Iris pigment epithelial cell (primary cell): Measurements from ENCODE around the gene NTM.
"Not testable (repeated sequence)": the region's sequence is repeated elsewhere in the genome, so short reads cannot be mapped to it uniquely, and the experiment has no call there.

Experiments used
- DNase-seq: peaks from one replicate; pipeline ENCODE4 v3.0.0-alpha.2; 2011; ENCODE audit warnings: low read depth

Gene NTM

GRCh38 chr11:131894615-131895544 is 524.5 kb downstream of the NTM start:
- DNase-seq: no peak

GRCh38 chr11:131895865-131896264 is 525.5 kb downstream of the NTM start:
- DNase-seq: no peak

- no peak for DNase-seq
Measured at GRCh38 chr11:131896978-131897615, 526.7 kb downstream of the NTM start.

GRCh38 chr11:131897956-131898355 is 527.5 kb downstream of the NTM start:
- peak; percentile 73 for DNase-seq

- DNase-seq: no peak
Measured at GRCh38 chr11:131898949-131899348, 528.5 kb downstream of the NTM start.

GRCh38 chr11:131899950-131900580 is 529.6 kb downstream of the NTM start:
- no peak for DNase-seq

GRCh38 chr11:131902421-131902820 is 532.0 kb downstream of the NTM start:
- no peak for DNase-seq

- DNase-seq: no peak
Measured at GRCh38 chr11:131903074-131903473, 532.7 kb downstream of the NTM start.

- DNase-seq: peak; percentile 56
Measured at GRCh38 chr11:131904756-131905155, 534.3 kb downstream of the NTM start.

GRCh38 chr11:131906963-131907362 is 536.5 kb downstream of the NTM start:
- DNase-seq: no peak

- no peak for DNase-seq
Measured at GRCh38 chr11:131907371-131907770, 537.0 kb downstream of the NTM start.

- DNase-seq: no peak
Measured at GRCh38 chr11:131908316-131908715, 537.9 kb downstream of the NTM start.

GRCh38 chr11:131909426-131910177 is 539.2 kb downstream of the NTM start:
- no peak for DNase-seq

- DNase-seq: no peak
Measured at GRCh38 chr11:131910178-131910522, 539.7 kb downstream of the NTM start.

- peak; percentile 52 for DNase-seq
Measured at GRCh38 chr11:131910523-131911387, 540.3 kb downstream of the NTM start.

GRCh38 chr11:131911388-131912032 is 541.1 kb downstream of the NTM start:
- DNase-seq: not testable (repeated sequence)

GRCh38 chr11:131912134-131912533 is 541.7 kb downstream of the NTM start:
- DNase-seq: no peak

- no peak for DNase-seq
Measured at GRCh38 chr11:131913267-131913666, 542.9 kb downstream of the NTM start.

GRCh38 chr11:131914361-131914774 is 544.0 kb downstream of the NTM start:
- DNase-seq: peak; percentile 29

- no peak for DNase-seq
Measured at GRCh38 chr11:131916638-131917037, 546.2 kb downstream of the NTM start.
